Activated CD8-positive, alpha-beta memory T cell treated with anti-CD3 and anti-CD28 coated beads, Interleukin-2, amount 10 ng/mL, durations not matched to agents 7 days and 5 days (primary cell): ENCODE results near the gene THBS1. TPM values are rescaled to one million over a fixed set of nuclear protein-coding genes. Genes with fewer than 3 reads are reported as not detected.

ENCODE experiments used
- ATAC-seq: fragments of 150-1000 bp; cut with Tn5 transposase; one replicate; pipeline ENCODE4 v1.10.0; 2021; ENCODE audit warnings: moderate library complexity
- CTCF ChIA-PET: fragments of 350-600 bp; sonication (Branson Sonifier 250); formaldehyde crosslinking; loops from one replicate; lab custom pipeline; 2021; ENCODE audit warnings: antibody characterized with exemption; lab: Charles Lee
- DNase-seq: peaks from one replicate; pipeline ENCODE4 v3.0.0-alpha.2; 2020
- H3K27ac Mint-ChIP-seq: one replicate; pipeline ENCODE4 v1.8.0; 2021; ENCODE audit warnings: mild to moderate bottlenecking, mixed read lengths
- H3K27me3 Mint-ChIP-seq: one replicate; pipeline ENCODE4 v1.8.0; 2021; ENCODE audit warnings: mixed read lengths
- H3K36me3 Mint-ChIP-seq: one replicate; pipeline ENCODE4 v1.8.0; 2021; ENCODE audit warnings: mild to moderate bottlenecking, mixed read lengths
- H3K4me1 Mint-ChIP-seq: one replicate; pipeline ENCODE4 v1.8.0; 2021; ENCODE audit warnings: mixed read lengths
- H3K4me3 Mint-ChIP-seq: one replicate; pipeline ENCODE4 v1.8.0; 2021; ENCODE audit warnings: mild to moderate bottlenecking, moderate library complexity, mixed read lengths
- H3K9me3 Mint-ChIP-seq: one replicate; pipeline ENCODE4 v1.8.0; 2022; ENCODE audit warnings: low read depth, mixed read lengths
- total RNA-seq, 2 experiments: library from RNA; stranded (reverse); gene quantifications; one replicate each; pipeline ENCODE4 v1.2.3, GENCODE V29; 2021

Gene THBS1
- total RNA-seq, 2 experiments from 2014 or later = 0.91 to 1.4 TPM

- Mint-ChIP-seq H3K36me3 (no peaks in the 10 kb centered on the region), H3K9me3 (no peaks in the 10 kb centered on the region), H3K4me3 (no peak overlapping the region), H3K27ac (no peak overlapping the region), H3K27me3 (peaks cover 30% of the 10 kb centered on the region), H3K4me1 (peaks cover 26% of the 10 kb centered on the region)
- CTCF ChIA-PET = no interaction called here
- ATAC-seq (no peak), DNase-seq (no peak)
Measured at GRCh38 chr15:39553947-39554693, 26.8 kb upstream of the THBS1 start.

- no peaks in the 10 kb centered on the region for H3K9me3 Mint-ChIP-seq
- H3K4me1 Mint-ChIP-seq = peaks cover 26% of the 10 kb centered on the region
- no peak for ATAC-seq
- no peak for DNase-seq
- CTCF ChIA-PET = interaction anchor here (0.7 kb wide), 1 partner anchor 25 kb away, joined by 3 read pairs; no protein-coding TSS in a partner anchor
- peaks cover 27% of the 10 kb centered on the region for H3K27me3 Mint-ChIP-seq
- no peak overlapping the region for H3K4me3 Mint-ChIP-seq
- no peaks in the 10 kb centered on the region for H3K36me3 Mint-ChIP-seq
- H3K27ac Mint-ChIP-seq = no peak overlapping the region
Measured at GRCh38 chr15:39554746-39555387, 26.0 kb upstream of the THBS1 start.

- ATAC-seq (no peak), DNase-seq (no peak)
- Mint-ChIP-seq H3K4me1 (peaks cover 26% of the 10 kb centered on the region), H3K27ac (no peak overlapping the region), H3K27me3 (peaks cover 24% of the 10 kb centered on the region), H3K9me3 (no peaks in the 10 kb centered on the region), H3K4me3 (no peak overlapping the region), H3K36me3 (no peaks in the 10 kb centered on the region)
- CTCF ChIA-PET = no interaction called here
Measured at GRCh38 chr15:39555885-39556284, 25.0 kb upstream of the THBS1 start.

GRCh38 chr15:39556461-39556860, 24.4 kb upstream of the THBS1 start:
- CTCF ChIA-PET = no interaction called here
- Mint-ChIP-seq H3K9me3 (no peaks in the 10 kb centered on the region), H3K27ac (no peak overlapping the region), H3K4me1 (peaks cover 26% of the 10 kb centered on the region), H3K36me3 (no peaks in the 10 kb centered on the region), H3K27me3 (peaks cover 21% of the 10 kb centered on the region), H3K4me3 (no peak overlapping the region)
- DNase-seq = no peak
- no peak for ATAC-seq

- peaks cover 22% of the 10 kb centered on the region for H3K27me3 Mint-ChIP-seq
- CTCF ChIA-PET = no interaction called here
- H3K4me1 Mint-ChIP-seq = peaks cover 17% of the 10 kb centered on the region
- no peak overlapping the region for H3K4me3 Mint-ChIP-seq
- H3K36me3 Mint-ChIP-seq = no peaks in the 10 kb centered on the region
- no peak overlapping the region for H3K27ac Mint-ChIP-seq
- DNase-seq = no peak
- no peak for ATAC-seq
- no peaks in the 10 kb centered on the region for H3K9me3 Mint-ChIP-seq
Measured at GRCh38 chr15:39558421-39558820, 22.5 kb upstream of the THBS1 start.

GRCh38 chr15:39564972-39565665, 15.8 kb upstream of the THBS1 start:
- CTCF ChIA-PET = interaction anchor here (0.8 kb wide), 1 partner anchor 15 kb away, joined by 3 read pairs; no protein-coding TSS in a partner anchor
- Mint-ChIP-seq H3K27me3 (peaks cover 37% of the 10 kb centered on the region), H3K4me1 (no peaks in the 10 kb centered on the region), H3K36me3 (no peaks in the 10 kb centered on the region), H3K27ac (no peak overlapping the region), H3K9me3 (no peaks in the 10 kb centered on the region), H3K4me3 (no peak overlapping the region)
- ATAC-seq = no peak
- DNase-seq = no peak

GRCh38 chr15:39565851-39566250, 15.0 kb upstream of the THBS1 start:
- peaks cover 39% of the 10 kb centered on the region for H3K27me3 Mint-ChIP-seq
- no peak overlapping the region for H3K4me3 Mint-ChIP-seq
- CTCF ChIA-PET = no interaction called here
- ATAC-seq (no peak), DNase-seq (no peak)
- H3K9me3 Mint-ChIP-seq = no peaks in the 10 kb centered on the region
- H3K4me1 Mint-ChIP-seq = no peaks in the 10 kb centered on the region
- H3K27ac Mint-ChIP-seq = no peak overlapping the region
- H3K36me3 Mint-ChIP-seq = no peaks in the 10 kb centered on the region

- Mint-ChIP-seq H3K4me1 (no peaks in the 10 kb centered on the region), H3K27me3 (peaks cover 65% of the 10 kb centered on the region), H3K27ac (no peak overlapping the region), H3K36me3 (no peaks in the 10 kb centered on the region), H3K9me3 (no peaks in the 10 kb centered on the region), H3K4me3 (no peak overlapping the region)
- CTCF ChIA-PET = no interaction called here
- ATAC-seq (no peak), DNase-seq (no peak)
Measured at GRCh38 chr15:39573287-39573686, 7.6 kb upstream of the THBS1 start.

- no peak for ATAC-seq
- DNase-seq = no peak
- Mint-ChIP-seq H3K27ac (no peak overlapping the region), H3K4me1 (no peaks in the 10 kb centered on the region), H3K27me3 (peaks cover 67% of the 10 kb centered on the region), H3K4me3 (no peak overlapping the region), H3K36me3 (no peaks in the 10 kb centered on the region), H3K9me3 (no peaks in the 10 kb centered on the region)
- CTCF ChIA-PET = no interaction called here
Measured at GRCh38 chr15:39573844-39574243, 7.0 kb upstream of the THBS1 start.

- no peak for DNase-seq
- H3K4me3 Mint-ChIP-seq = no peak overlapping the region
- peaks cover 67% of the 10 kb centered on the region for H3K27me3 Mint-ChIP-seq
- no peaks in the 10 kb centered on the region for H3K36me3 Mint-ChIP-seq
- CTCF ChIA-PET = no interaction called here
- H3K27ac Mint-ChIP-seq = no peak overlapping the region
- ATAC-seq = no peak
- H3K9me3 Mint-ChIP-seq = no peaks in the 10 kb centered on the region
- H3K4me1 Mint-ChIP-seq = no peaks in the 10 kb centered on the region
Measured at GRCh38 chr15:39574427-39574826, 6.5 kb upstream of the THBS1 start.

GRCh38 chr15:39575180-39575579, 5.7 kb upstream of the THBS1 start:
- Mint-ChIP-seq H3K27ac (no peak overlapping the region), H3K4me3 (no peak overlapping the region), H3K4me1 (peaks cover 5% of the 10 kb centered on the region), H3K36me3 (no peaks in the 10 kb centered on the region), H3K27me3 (peaks cover 68% of the 10 kb centered on the region), H3K9me3 (no peaks in the 10 kb centered on the region)
- CTCF ChIA-PET = no interaction called here
- ATAC-seq (no peak), DNase-seq (no peak)

GRCh38 chr15:39578851-39579486, 1.9 kb upstream of the THBS1 start:
- Mint-ChIP-seq H3K4me3 (no peak overlapping the region), H3K27me3 (peaks cover 69% of the 10 kb centered on the region), H3K9me3 (no peaks in the 10 kb centered on the region), H3K4me1 (peaks cover 12% of the 10 kb centered on the region), H3K27ac (no peak overlapping the region), H3K36me3 (no peaks in the 10 kb centered on the region)
- DNase-seq (no peak), ATAC-seq (no peak)
- CTCF ChIA-PET = interaction anchor here (1.1 to 5.8 kb wide), 10 partner anchors 9 to 1139 kb away, joined by 3 to 85 read pairs (median 5); no protein-coding TSS in a partner anchor

GRCh38 chr15:39579487-39580116, 1.3 kb upstream of the THBS1 start:
- CTCF ChIA-PET = interaction anchor here (0.7 to 5.8 kb wide), 43 partner anchors 9 to 1139 kb away, joined by 3 to 85 read pairs (median 4); partner anchors contain the start of gene FSIP1
- no peak for ATAC-seq
- no peaks in the 10 kb centered on the region for H3K36me3 Mint-ChIP-seq
- no peak overlapping the region for H3K4me3 Mint-ChIP-seq
- H3K4me1 Mint-ChIP-seq = peaks cover 12% of the 10 kb centered on the region
- no peak for DNase-seq
- H3K27me3 Mint-ChIP-seq = peaks cover 64% of the 10 kb centered on the region
- H3K9me3 Mint-ChIP-seq = no peaks in the 10 kb centered on the region
- no peak overlapping the region for H3K27ac Mint-ChIP-seq
